Type B pancreatic cell (in vitro differentiated cells): Measurements from ENCODE around the gene ARFGAP1. TPM values are rescaled to one million over a fixed set of nuclear protein-coding genes. Genes with fewer than 3 reads are reported as not detected.

Source experiments
- DNase-seq: peaks from one replicate; pipeline ENCODE4 v3.0.0; 2021; ENCODE audit warnings: mixed read lengths; ENCODE audit not compliant: unreplicated experiment; ENCODE audit errors: extremely low spot score
- H3K27ac Mint-ChIP-seq: 2 replicates; pipeline ENCODE4 v1.8.0; 2021; ENCODE audit warnings: mild to moderate bottlenecking, mixed read lengths
- H3K27me3 Mint-ChIP-seq: 2 replicates; pipeline ENCODE4 v1.8.0; 2021; ENCODE audit warnings: mixed read lengths
- H3K36me3 Mint-ChIP-seq: 2 replicates; pipeline ENCODE4 v1.8.0; 2021; ENCODE audit warnings: mixed read lengths
- H3K4me1 Mint-ChIP-seq: one replicate; pipeline ENCODE4 v1.8.0; 2021; ENCODE audit warnings: mixed read lengths; ENCODE audit not compliant: unreplicated experiment
- H3K4me3 Mint-ChIP-seq: 2 replicates; pipeline ENCODE4 v1.8.0; 2021; ENCODE audit warnings: mild to moderate bottlenecking, mixed read lengths
- H3K9me3 Mint-ChIP-seq: 2 replicates; pipeline ENCODE4 v1.8.0; 2021; ENCODE audit warnings: mixed read lengths
- CTCF ChIP-seq: fragments of 200-600 bp; sonication (generic); conservative IDR thresholded peaks from 2 replicates; pipeline ENCODE4 v1.5.0; 2021; ENCODE audit warnings: antibody characterized with exemption, mild to moderate bottlenecking
- total RNA-seq: library from RNA; stranded (reverse); gene quantifications from 2 replicates; pipeline ENCODE4 v1.2.1, GENCODE V29; 2021; ENCODE audit warnings: low replicate concordance

The ARFGAP1 gene
- total RNA-seq, 1 donor from 2014 or later = 132 TPM

- no peak overlapping the region for H3K4me3 Mint-ChIP-seq
- peaks cover 9% of the 10 kb centered on the region for H3K4me1 Mint-ChIP-seq
- H3K27me3 Mint-ChIP-seq = peaks cover 7% of the 10 kb centered on the region
- H3K9me3 Mint-ChIP-seq = no peaks in the 10 kb centered on the region
- no peak overlapping the region for H3K27ac Mint-ChIP-seq
- H3K36me3 Mint-ChIP-seq = no peaks in the 10 kb centered on the region
- DNase-seq = no peak
- TF ChIP-seq CTCF = no peak
These were observed 47.5 kb downstream of the ARFGAP1 start for GRCh38 chr20:63320041-63320511.

- DNase-seq = no peak
- H3K4me1 Mint-ChIP-seq = peaks cover 9% of the 10 kb centered on the region
- H3K4me3 Mint-ChIP-seq = no peak overlapping the region
- H3K27ac Mint-ChIP-seq = no peak overlapping the region
- no peak for TF ChIP-seq CTCF
- H3K27me3 Mint-ChIP-seq = peaks cover 7% of the 10 kb centered on the region
- H3K9me3 Mint-ChIP-seq = no peaks in the 10 kb centered on the region
- no peaks in the 10 kb centered on the region for H3K36me3 Mint-ChIP-seq
These were observed 48.1 kb downstream of the ARFGAP1 start for GRCh38 chr20:63320616-63321147.

- TF ChIP-seq CTCF = no peak
These were observed 48.7 kb downstream of the ARFGAP1 start for GRCh38 chr20:63321148-63321831.

GRCh38 chr20:63322146-63322932 is 49.7 kb downstream of the ARFGAP1 start:
- H3K27me3 Mint-ChIP-seq = peaks cover 7% of the 10 kb centered on the region
- peaks cover 9% of the 10 kb centered on the region for H3K4me1 Mint-ChIP-seq

More at GRCh38 chr20:63321148-63321831, 48.7 kb downstream of the ARFGAP1 start:
- Mint-ChIP-seq H3K27me3 (peaks cover 7% of the 10 kb centered on the region), H3K27ac (no peak overlapping the region), H3K4me1 (peaks cover 9% of the 10 kb centered on the region), H3K36me3 (no peaks in the 10 kb centered on the region), H3K9me3 (no peaks in the 10 kb centered on the region), H3K4me3 (no peak overlapping the region)
- no peak for DNase-seq

GRCh38 chr20:63322933-63323273 is 50.3 kb downstream of the ARFGAP1 start:
- Mint-ChIP-seq H3K4me3 (no peak overlapping the region), H3K4me1 (peaks cover 9% of the 10 kb centered on the region), H3K9me3 (no peaks in the 10 kb centered on the region), H3K27me3 (peaks cover 7% of the 10 kb centered on the region), H3K36me3 (no peaks in the 10 kb centered on the region), H3K27ac (no peak overlapping the region)
- no peak for DNase-seq
- no peak for TF ChIP-seq CTCF

More at GRCh38 chr20:63322146-63322932, 49.7 kb downstream of the ARFGAP1 start:
- Mint-ChIP-seq H3K9me3 (no peaks in the 10 kb centered on the region), H3K27ac (no peak overlapping the region), H3K4me3 (no peak overlapping the region), H3K36me3 (no peaks in the 10 kb centered on the region)
- no peak for TF ChIP-seq CTCF
- no peak for DNase-seq
